ENCODE results near the gene WDTC1. TPM values are rescaled to one million over a fixed set of nuclear protein-coding genes. Genes with fewer than 3 reads are reported as not detected.

The WDTC1 gene
- total RNA-seq, 4 donors from 2014 or later: 39.9 to 79.8 (median 62.0) TPM

DNA sequence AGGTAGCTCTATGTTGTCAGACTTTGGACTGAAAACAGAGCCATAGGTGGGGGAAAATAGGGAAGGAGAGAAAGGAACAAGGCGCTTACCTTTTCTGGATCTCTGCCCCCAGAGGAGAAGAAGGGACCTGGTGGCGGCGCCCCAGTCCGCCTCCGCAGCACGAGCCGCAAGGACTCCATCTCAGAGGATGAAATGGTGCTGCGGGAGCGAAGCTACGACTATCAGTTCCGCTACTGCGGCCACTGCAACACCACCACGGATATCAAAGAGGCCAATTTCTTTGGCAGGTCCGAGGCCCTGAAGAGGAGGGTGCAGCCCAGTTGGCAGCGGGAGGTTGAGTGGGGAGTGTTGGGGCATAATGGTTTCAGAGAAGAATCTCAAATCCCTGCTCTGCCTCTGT, 69.1 kb downstream of the WDTC1 start:
- WGBS: 87% methylated on average over 15 of the region's 15 CpGs
- intact Hi-C loops (cut with DNase I): loop anchor here (5.0 kb wide), 1 partner anchor 304 kb away; no protein-coding TSS in a partner anchor
- Histone ChIP-seq H3K4me1 (peaks cover 26 to 32% (median 30%) of the 10 kb centered on the region in 4 donors), H3K27me3 (no peaks in the 10 kb centered on the region), H3K27ac (replicated peaks in 1 of 4) (no peak overlapping the region), H3K36me3 (peaks cover 23 to 82% (median 73%) of the 10 kb centered on the region in 4 donors), H3K4me3 (no peak overlapping the region), H3K9me3 (no peaks in the 10 kb centered on the region)
- TF ChIP-seq POLR2AphosphoS5 (IDR thresholded peaks at IDR 0.05): no peak
- TF ChIP-seq CTCF (IDR thresholded peaks at IDR 0.05): no peak
- TF ChIP-seq POLR2A (IDR thresholded peaks at IDR 0.05; ENCODE audit: low read depth): no peak
- no peak for TF ChIP-seq EP300 (IDR thresholded peaks at IDR 0.05)
- no peak for DNase-seq (ENCODE audit: extremely low spot score)

DNA sequence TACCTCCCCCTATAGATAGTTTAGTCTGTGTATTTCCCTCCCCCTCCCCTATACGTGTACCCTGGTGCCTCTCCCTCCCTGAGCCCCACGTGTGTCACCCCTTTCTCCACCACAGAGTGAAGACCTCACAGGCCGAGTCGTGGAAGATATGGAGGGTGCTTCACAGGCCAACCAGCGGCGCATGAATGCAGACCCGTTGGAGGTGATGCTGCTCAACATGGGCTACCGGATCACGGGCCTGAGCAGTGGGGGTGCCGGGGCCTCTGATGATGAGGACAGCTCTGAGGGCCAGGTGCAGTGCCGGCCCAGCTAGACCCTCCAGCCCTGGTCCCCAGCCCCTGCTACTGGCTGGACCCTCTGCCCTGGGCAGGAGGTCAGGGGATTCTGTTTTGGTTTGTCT, 71.6 kb downstream of the WDTC1 start:
- DNase-seq (ENCODE audit: extremely low spot score): no peak
- WGBS: 83% methylated on average over 11 of the region's 11 CpGs
- Histone ChIP-seq H3K27ac (replicated peaks in 1 of 4) (no peak overlapping the region), H3K9me3 (no peaks in the 10 kb centered on the region), H3K36me3 (peaks cover 24 to 80% (median 65%) of the 10 kb centered on the region in 4 donors), H3K4me3 (no peak overlapping the region), H3K4me1 (peaks cover under 1 to 6% (median 4%) of the 10 kb centered on the region in 4 donors), H3K27me3 (no peaks in the 10 kb centered on the region)
- intact Hi-C loops (cut with DNase I): no loop called here
- TF ChIP-seq POLR2AphosphoS5 (IDR thresholded peaks at IDR 0.05) (no peak), POLR2A (IDR thresholded peaks at IDR 0.05; ENCODE audit: low read depth) (no peak), EP300 (IDR thresholded peaks at IDR 0.05) (no peak), CTCF (IDR thresholded peaks at IDR 0.05) (no peak)

DNA sequence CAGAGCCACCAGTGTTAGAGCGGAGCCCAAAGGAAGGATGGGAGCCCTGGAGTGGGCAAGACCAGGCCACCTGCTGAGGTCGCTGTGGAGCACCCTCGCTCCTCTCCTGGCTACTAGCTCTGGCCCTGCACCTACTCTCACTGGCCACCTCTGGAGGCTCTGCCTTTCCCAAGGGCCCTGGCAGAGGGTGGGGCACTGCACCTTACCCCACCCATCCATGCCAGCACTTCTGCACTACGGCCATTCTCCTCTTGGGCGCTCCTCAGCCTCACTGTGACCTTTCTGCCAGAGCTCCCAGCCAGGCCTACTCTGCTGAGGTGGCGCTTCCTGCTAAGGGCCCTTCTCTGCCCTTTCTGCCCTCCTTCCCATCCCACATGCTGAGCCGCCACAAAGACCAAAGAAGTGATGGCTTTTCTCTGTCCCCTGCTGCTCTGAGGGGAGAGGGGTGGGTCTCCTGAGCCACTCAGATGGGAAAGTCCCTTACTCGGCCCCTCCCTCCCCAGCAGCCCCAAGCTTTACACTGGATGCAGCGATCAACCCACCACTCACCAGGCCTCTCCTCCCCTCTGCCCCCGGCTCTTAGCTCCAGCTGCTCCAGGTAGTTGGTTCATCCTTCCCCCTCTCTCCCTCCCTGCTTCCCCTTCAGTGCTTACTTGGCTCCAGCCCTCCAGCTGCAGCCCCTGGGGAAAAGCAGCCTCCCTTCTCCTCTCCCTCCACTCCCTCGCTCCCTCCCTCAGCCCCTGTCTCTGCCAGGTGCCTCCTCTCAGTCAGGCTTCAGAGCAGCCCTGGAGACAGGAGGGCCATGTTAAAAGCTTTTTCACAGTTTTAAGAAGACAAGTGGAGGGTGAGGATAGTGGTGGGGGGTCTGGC, 72.7 kb downstream of the WDTC1 start:
- no peak for DNase-seq (ENCODE audit: extremely low spot score)
- H3K36me3 ChIP-seq: peaks cover 23 to 75% (median 59%) of the 10 kb centered on the region in 4 donors
- H3K4me3 ChIP-seq: no peak overlapping the region
- no peak overlapping the region for H3K27ac ChIP-seq (replicated peaks in 1 of 4)
- no peaks in the 10 kb centered on the region for H3K9me3 ChIP-seq
- no peaks in the 10 kb centered on the region for H3K4me1 ChIP-seq
- intact Hi-C loops (cut with DNase I): no loop called here
- no peaks in the 10 kb centered on the region for H3K27me3 ChIP-seq
- TF ChIP-seq EP300 (IDR thresholded peaks at IDR 0.05): no peak
- no peak for TF ChIP-seq POLR2A (IDR thresholded peaks at IDR 0.05; ENCODE audit: low read depth)
- TF ChIP-seq POLR2AphosphoS5 (IDR thresholded peaks at IDR 0.05): no peak
- TF ChIP-seq CTCF (IDR thresholded peaks at IDR 0.05): no peak
- WGBS: 79% methylated on average over 11 of the region's 11 CpGs

DNA sequence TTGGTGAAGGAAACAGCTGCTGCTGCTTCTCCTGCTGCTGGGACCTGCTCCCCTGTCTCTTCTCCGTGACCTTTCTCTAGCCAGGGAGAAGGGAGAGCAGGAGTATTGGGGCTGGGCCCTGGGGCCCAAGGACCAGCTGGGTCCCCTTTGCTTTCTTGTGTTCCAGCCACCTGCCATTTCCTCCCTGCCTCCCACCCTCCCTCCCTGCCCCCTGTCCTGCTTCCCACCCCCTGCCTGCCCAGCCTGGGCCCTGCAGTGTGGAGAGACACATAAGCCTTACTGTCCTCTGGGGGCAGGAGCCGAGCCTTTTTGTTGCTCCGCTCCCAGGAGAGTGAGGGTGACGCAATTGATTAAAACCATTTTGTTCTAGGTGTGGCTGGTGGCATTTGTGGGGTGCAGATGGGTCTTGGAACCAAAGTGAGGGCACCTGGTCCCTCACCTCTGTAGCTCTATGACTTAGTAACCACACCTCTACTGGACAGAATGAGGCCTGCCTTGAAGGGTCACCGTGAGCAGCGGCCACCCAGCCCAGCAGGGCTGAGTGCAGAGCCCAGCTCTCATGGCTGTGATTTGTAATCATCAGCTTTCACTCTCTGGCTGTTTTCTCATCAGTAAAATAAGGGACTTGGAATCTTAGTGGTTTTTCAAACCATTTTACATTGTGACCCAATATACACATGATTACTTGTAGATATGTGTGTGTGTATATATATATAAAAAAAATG, 73.6 kb downstream of the WDTC1 start:
- WGBS: 88% methylated on average over 6 of the region's 6 CpGs
- intact Hi-C loops (cut with DNase I): no loop called here
- DNase-seq (ENCODE audit: extremely low spot score): no peak

More for the DNA sequence above, 73.6 kb downstream of the WDTC1 start:
- H3K27me3 ChIP-seq: no peaks in the 10 kb centered on the region
- no peak overlapping the region for H3K27ac ChIP-seq (replicated peaks in 1 of 4)
- H3K9me3 ChIP-seq: no peaks in the 10 kb centered on the region
- H3K36me3 ChIP-seq: peaks cover 23 to 66% (median 50%) of the 10 kb centered on the region in 4 donors
- no peak for TF ChIP-seq POLR2AphosphoS5 (IDR thresholded peaks at IDR 0.05)
- no peak for TF ChIP-seq EP300 (IDR thresholded peaks at IDR 0.05)
- no peak for TF ChIP-seq POLR2A (IDR thresholded peaks at IDR 0.05; ENCODE audit: low read depth)
- TF ChIP-seq CTCF (IDR thresholded peaks at IDR 0.05): no peak
- no peaks in the 10 kb centered on the region for H3K4me1 ChIP-seq
- no peak overlapping the region for H3K4me3 ChIP-seq

Data from esophagus muscularis mucosa (tissue), 4 donors.